GM19238 (cell line): ENCODE data around the gene RASAL2.
"Not testable (repeated sequence)": the region's sequence is repeated elsewhere in the genome, so short reads cannot be mapped to it uniquely, and the experiment has no call there.

ENCODE experiments used
- DNase-seq: peaks from one replicate; pipeline ENCODE4 v3.0.0; 2011; ENCODE audit warnings: low spot score; ENCODE audit not compliant: insufficient read length

Gene RASAL2

GRCh38 chr1:178487070-178487615, 393.2 kb downstream of the RASAL2 start:
- no peak for DNase-seq

- no peak for DNase-seq
Observed at GRCh38 chr1:178488393-178488792, 394.5 kb downstream of the RASAL2 start.

- no peak for DNase-seq
Observed at GRCh38 chr1:178489399-178489798, 395.5 kb downstream of the RASAL2 start.

GRCh38 chr1:178490136-178490535, 396.2 kb downstream of the RASAL2 start:
- DNase-seq: no peak

- DNase-seq: no peak
Observed at GRCh38 chr1:178490967-178491366, 397.1 kb downstream of the RASAL2 start.

GRCh38 chr1:178491721-178492120, 397.8 kb downstream of the RASAL2 start:
- DNase-seq: no peak

GRCh38 chr1:178492341-178492740, 398.4 kb downstream of the RASAL2 start:
- no peak for DNase-seq

- DNase-seq: no peak
Observed at GRCh38 chr1:178493301-178493741, 399.4 kb downstream of the RASAL2 start.

- DNase-seq: no peak
Observed at GRCh38 chr1:178494569-178494971, 400.7 kb downstream of the RASAL2 start.

- no peak for DNase-seq
Observed at GRCh38 chr1:178495158-178495557, 401.3 kb downstream of the RASAL2 start.

GRCh38 chr1:178495741-178496409, 402.0 kb downstream of the RASAL2 start:
- DNase-seq: no peak

- no peak for DNase-seq
Observed at GRCh38 chr1:178496410-178497135, 402.7 kb downstream of the RASAL2 start, which contains the start of gene CLEC20A. TSS of gene CLEC20A (minus strand) at chr1:178496964. CDS start at chr1:178496939, 25 bp downstream.

GRCh38 chr1:178497903-178498478, 404.1 kb downstream of the RASAL2 start:
- DNase-seq: no peak

- no peak for DNase-seq
Observed at GRCh38 chr1:178498896-178499675, 405.2 kb downstream of the RASAL2 start.

- DNase-seq: no peak
Observed at GRCh38 chr1:178500091-178500770, 406.3 kb downstream of the RASAL2 start.

GRCh38 chr1:178500936-178501554, 407.1 kb downstream of the RASAL2 start:
- no peak for DNase-seq

GRCh38 chr1:178501705-178502329, 407.9 kb downstream of the RASAL2 start:
- peak; percentile 80 for DNase-seq

- no peak for DNase-seq
Observed at GRCh38 chr1:178502330-178502714, 408.4 kb downstream of the RASAL2 start.

GRCh38 chr1:178502856-178503255, 409.0 kb downstream of the RASAL2 start:
- DNase-seq: no peak

GRCh38 chr1:178503316-178503715, 409.4 kb downstream of the RASAL2 start:
- not testable (repeated sequence) for DNase-seq
